Upper lobe of left lung (tissue), 6 donors: Measurements from ENCODE around the gene THBS2. TPM values are rescaled to one million over a fixed set of nuclear protein-coding genes. Genes with fewer than 3 reads are reported as not detected.

Experiments
- ATAC-seq, 2 donors: fragments of 200-7000 bp; cut with Tn5 transposase; one replicate each; pipeline ENCODE4 v1.9.1; 2022; ENCODE audit warnings: mild to moderate bottlenecking in 2 of 2, moderate library complexity in 2 of 2; ENCODE audit not compliant: low FRiP score in 2 of 2
- DNase-seq, 2 donors: peaks; one replicate each; pipeline ENCODE4 v3.0.0-alpha.2; 2019 to 2020
- H3K27ac ChIP-seq, 4 donors: fragments of 200-600 bp; sonication (generic); one replicate each; pipeline ENCODE4 v1.5.1; 2016 to 2019
- H3K27me3 ChIP-seq, 4 donors: fragments of 200-600 bp; sonication (generic); one replicate each; pipeline ENCODE4 v1.5.1; 2017 to 2019
- H3K36me3 ChIP-seq, 4 donors: fragments of 200-600 bp; sonication (generic); one replicate each; pipeline ENCODE4 v1.5.1; 2016 to 2019
- H3K4me1 ChIP-seq, 4 donors: fragments of 200-600 bp; sonication (generic); one replicate each; pipeline ENCODE4 v1.5.1; 2018 to 2019
- H3K4me3 ChIP-seq, 4 donors: fragments of 200-600 bp; sonication (generic); one replicate each; pipeline ENCODE4 v1.5.1; 2017 to 2019; ENCODE audit warnings: mild to moderate bottlenecking in 2 of 4, moderate library complexity in 1 of 4
- H3K9me3 ChIP-seq, 4 donors: fragments of 200-600 bp; sonication (generic); one replicate each; pipeline ENCODE4 v1.5.1; 2018 to 2019
- CTCF ChIP-seq, 6 experiments: fragments of 450-650 bp in 4 of 6; fragments of 200-600 bp in 2 of 6; sonication (generic) in 2 of 6; IDR thresholded peaks; one replicate each; pipeline ENCODE4 v1.5.1; 2016 to 2019; ENCODE audit warnings: antibody characterized with exemption in 6 of 6
- EP300 ChIP-seq, 4 donors: sonication (generic); formaldehyde crosslinking; IDR thresholded peaks; one replicate each; pipeline ENCODE4 v1.5.1; 2017; ENCODE audit warnings: antibody characterized with exemption in 4 of 4, control low read depth in 2 of 4
- POLR2A ChIP-seq, 4 donors: fragments of 450-650 bp; IDR thresholded peaks; one replicate each; pipeline ENCODE4 v1.5.1; 2016 to 2017; ENCODE audit warnings: antibody characterized with exemption in 4 of 4, mild to moderate bottlenecking in 2 of 4
- POLR2AphosphoS5 ChIP-seq, 2 donors: sonication (generic); formaldehyde crosslinking; IDR thresholded peaks; one replicate each; pipeline ENCODE4 v1.5.1; 2017; ENCODE audit warnings: antibody characterized with exemption in 2 of 2
- WGBS, 2 donors: methylation state at CpG; one replicate each; pipeline ENCODE4 v1.1.5; 2017 to 2018; 5-methylcytosine and 5-hydroxymethylcytosine counted together
- total RNA-seq, 6 donors: library from RNA; depleted of rRNA in 4 of 6; stranded (reverse); fragments of >200 nt in 4 of 6; gene quantifications; one replicate each; pipeline versions ENCODE4 v1.1.0 to v1.2.1, GENCODE V29; 2016 to 2021
- donor health status: DM: no; HTN: no; CAD: no; lungs with moderate emphysema.
- donor health status: DM: no; HTN: yes; CAD: no; lungs with severe emphysema.

The THBS2 gene
- total RNA-seq, 6 donors from 2014 or later, result 5.3 to 43.2 (median 17.3) TPM

DNA sequence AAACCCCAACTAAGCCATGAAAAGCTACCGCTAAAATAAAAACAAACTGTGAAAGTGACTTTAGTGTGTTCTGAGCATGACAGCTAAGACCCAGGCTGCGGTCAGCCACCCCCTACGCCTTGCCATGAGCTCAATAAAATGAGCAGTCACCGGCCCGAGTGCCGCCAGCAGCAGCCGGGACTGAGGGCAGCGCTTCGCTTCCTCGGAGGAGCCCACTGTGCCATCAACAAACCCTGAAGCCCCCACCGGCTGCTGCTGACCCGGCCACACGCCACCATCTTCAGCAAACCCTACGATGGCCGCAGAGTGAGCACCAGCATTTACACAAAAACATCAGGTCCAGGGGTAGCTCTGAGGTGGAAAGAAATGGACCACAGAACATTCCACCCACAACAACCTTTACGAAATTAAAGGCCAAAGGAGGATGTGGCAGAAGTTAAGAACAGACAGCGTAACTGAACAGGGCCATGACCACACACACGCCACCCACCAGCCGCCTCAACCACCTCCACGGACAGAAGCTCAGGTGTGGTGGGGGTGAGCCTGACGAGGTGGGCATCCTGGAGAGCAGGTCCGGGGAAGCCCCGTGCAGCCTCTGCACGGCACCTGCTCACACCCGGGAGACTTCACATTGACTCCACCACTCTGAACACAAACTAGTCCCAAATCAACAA, 67.0 kb downstream of the THBS2 start:
- peaks cover 0 to 2% (median 0%) of the 10 kb centered on the region in 4 donors for H3K4me1 ChIP-seq
- no peaks in the 10 kb centered on the region for H3K36me3 ChIP-seq
- TF ChIP-seq CTCF (IDR thresholded peaks at IDR 0.05), result no peak
- no peak for TF ChIP-seq POLR2A (IDR thresholded peaks at IDR 0.05)
- TF ChIP-seq POLR2AphosphoS5 (IDR thresholded peaks at IDR 0.05), result no peak
- TF ChIP-seq EP300 (IDR thresholded peaks at IDR 0.05), result no peak
- H3K4me3 ChIP-seq, result no peak overlapping the region
- no peaks in the 10 kb centered on the region for H3K27me3 ChIP-seq
- 88 to 90% methylated on average over 22 to 25 of the region's 25 CpGs for WGBS, 2 donors
- ATAC-seq, result no peak
- H3K27ac ChIP-seq, result no peak overlapping the region
- H3K9me3 ChIP-seq, result no peaks in the 10 kb centered on the region
- peak in 1 of 2 donors; percentile 62 for DNase-seq

DNA sequence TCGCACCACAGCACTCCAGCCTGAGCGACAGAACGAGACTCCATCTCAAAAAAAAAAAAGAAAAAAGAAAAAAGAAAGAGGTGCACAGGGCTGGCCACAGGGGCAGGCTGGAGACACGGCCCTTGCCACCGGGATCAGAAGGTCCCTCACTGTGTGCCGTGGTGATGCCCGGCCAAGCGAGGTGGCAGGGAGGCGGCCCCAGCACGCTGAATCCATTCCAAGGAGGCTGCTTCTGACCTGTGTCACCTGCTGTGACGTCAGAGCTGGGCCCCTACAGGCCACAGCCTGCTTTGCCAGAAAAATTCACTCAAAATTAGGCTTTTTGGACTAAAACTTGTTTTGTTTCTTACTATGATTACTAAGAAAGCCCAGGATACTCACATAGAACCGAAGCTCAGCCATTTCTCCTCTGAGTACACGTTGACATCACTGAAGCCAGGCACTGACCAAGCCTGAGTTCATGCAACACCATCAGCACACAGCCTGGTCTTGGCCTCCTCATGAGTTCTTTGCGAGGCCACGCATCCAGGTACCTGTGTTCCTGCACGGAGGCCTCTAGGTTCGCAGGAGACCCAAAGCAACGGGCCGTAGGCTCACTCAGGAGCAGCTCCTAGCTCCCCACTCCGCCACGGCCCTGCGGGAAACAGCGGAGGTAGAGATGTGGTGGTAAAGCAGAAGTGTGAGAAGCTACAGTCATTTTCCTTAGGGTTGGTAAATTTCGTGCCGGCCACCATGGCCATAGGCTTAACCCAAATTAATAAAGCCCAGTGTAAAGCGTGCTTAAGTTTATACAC, 67.8 kb downstream of the THBS2 start:
- peak in 1 of 2 donors; percentile 48 for DNase-seq
- TF ChIP-seq POLR2AphosphoS5 (IDR thresholded peaks at IDR 0.05) (no peak), EP300 (IDR thresholded peaks at IDR 0.05) (no peak), CTCF (IDR thresholded peaks at IDR 0.05) (no peak), POLR2A (IDR thresholded peaks at IDR 0.05) (no peak)

GRCh38 chr6:169185011-169185521, 68.6 kb downstream of the THBS2 start:
- no peaks in the 10 kb centered on the region for H3K9me3 ChIP-seq
- H3K4me1 ChIP-seq, result no peaks in the 10 kb centered on the region
- no peak overlapping the region for H3K4me3 ChIP-seq
- WGBS, 2 donors, result 90% methylated on average over 11 to 20 of the region's 20 CpGs
- peak in 1 of 2 donors; percentile 48 for DNase-seq
- TF ChIP-seq CTCF (IDR thresholded peaks at IDR 0.05) (no peak), POLR2A (IDR thresholded peaks at IDR 0.05) (no peak), POLR2AphosphoS5 (IDR thresholded peaks at IDR 0.05) (no peak), EP300 (IDR thresholded peaks at IDR 0.05) (no peak)
- no peak for ATAC-seq
- H3K27me3 ChIP-seq, result no peaks in the 10 kb centered on the region
- no peak overlapping the region for H3K27ac ChIP-seq
- no peaks in the 10 kb centered on the region for H3K36me3 ChIP-seq

More for the DNA sequence above, 67.8 kb downstream of the THBS2 start:
- Histone ChIP-seq H3K36me3 (no peaks in the 10 kb centered on the region), H3K27me3 (no peaks in the 10 kb centered on the region), H3K4me1 (peaks cover 0 to 1% (median 0%) of the 10 kb centered on the region in 4 donors), H3K4me3 (no peak overlapping the region), H3K9me3 (no peaks in the 10 kb centered on the region), H3K27ac (no peak overlapping the region)
- ATAC-seq, result no peak
- 87 to 95% methylated on average over 24 to 25 of the region's 26 CpGs for WGBS, 2 donors

DNA sequence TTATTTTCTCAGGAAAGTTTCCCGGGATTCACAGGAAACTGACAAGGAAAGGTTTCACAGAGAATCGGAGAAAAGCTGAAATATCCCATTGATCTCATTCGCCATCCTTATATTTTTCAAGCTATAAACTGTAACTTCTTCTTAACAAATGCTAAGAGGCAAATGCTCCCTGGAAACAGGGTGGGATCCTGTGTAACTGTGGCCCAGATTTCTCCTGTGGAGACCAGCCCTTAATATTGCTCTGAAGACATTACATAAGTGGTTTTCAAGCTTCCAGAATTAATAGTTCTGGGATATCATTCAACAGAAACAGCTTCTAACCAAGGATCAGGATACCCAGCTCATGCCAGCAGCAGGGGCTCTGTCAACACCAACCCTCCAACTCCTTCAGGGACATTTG, 69.2 kb downstream of the THBS2 start:
- no peak for DNase-seq
- Histone ChIP-seq H3K4me3 (no peak overlapping the region), H3K27me3 (no peaks in the 10 kb centered on the region), H3K27ac (no peak overlapping the region), H3K36me3 (no peaks in the 10 kb centered on the region), H3K4me1 (no peaks in the 10 kb centered on the region), H3K9me3 (no peaks in the 10 kb centered on the region)
- WGBS, 2 donors, result 89 to 97% methylated on average over 3 of the region's 3 CpGs
- ATAC-seq, result no peak
- TF ChIP-seq EP300 (IDR thresholded peaks at IDR 0.05), result no peak
- TF ChIP-seq POLR2A (IDR thresholded peaks at IDR 0.05), result no peak
- no peak for TF ChIP-seq POLR2AphosphoS5 (IDR thresholded peaks at IDR 0.05)
- no peak for TF ChIP-seq CTCF (IDR thresholded peaks at IDR 0.05)
